Stimulated activated naive CD8-positive, alpha-beta T cell treated with anti-CD3 and anti-CD28 coated beads, Interleukin-15, Interleukin-2, amounts not matched to agents 100 ng/mL and 50 ng/mL, for 24 hours (primary cell): ENCODE data around the gene UPF1.
"Not testable (repeated sequence)": the region's sequence is repeated elsewhere in the genome, so short reads cannot be mapped to it uniquely, and the experiment has no call there.

ENCODE experiments used
- H3K27ac Mint-ChIP-seq: one replicate; pipeline ENCODE4 v1.8.0; 2021; ENCODE audit warnings: mild to moderate bottlenecking, mixed read lengths
- H3K27me3 Mint-ChIP-seq: one replicate; pipeline ENCODE4 v1.8.0; 2021; ENCODE audit warnings: mixed read lengths
- H3K36me3 Mint-ChIP-seq: one replicate; pipeline ENCODE4 v1.8.0; 2021; ENCODE audit warnings: low read depth, mixed read lengths
- H3K4me1 Mint-ChIP-seq: one replicate; pipeline ENCODE4 v1.8.0; 2021; ENCODE audit warnings: low read depth, mixed read lengths
- H3K4me3 Mint-ChIP-seq: one replicate; pipeline ENCODE4 v1.8.0; 2021; ENCODE audit warnings: mild to moderate bottlenecking, mixed read lengths
- H3K9me3 Mint-ChIP-seq: one replicate; pipeline ENCODE4 v1.8.0; 2021; ENCODE audit warnings: mixed read lengths

The UPF1 gene

DNA sequence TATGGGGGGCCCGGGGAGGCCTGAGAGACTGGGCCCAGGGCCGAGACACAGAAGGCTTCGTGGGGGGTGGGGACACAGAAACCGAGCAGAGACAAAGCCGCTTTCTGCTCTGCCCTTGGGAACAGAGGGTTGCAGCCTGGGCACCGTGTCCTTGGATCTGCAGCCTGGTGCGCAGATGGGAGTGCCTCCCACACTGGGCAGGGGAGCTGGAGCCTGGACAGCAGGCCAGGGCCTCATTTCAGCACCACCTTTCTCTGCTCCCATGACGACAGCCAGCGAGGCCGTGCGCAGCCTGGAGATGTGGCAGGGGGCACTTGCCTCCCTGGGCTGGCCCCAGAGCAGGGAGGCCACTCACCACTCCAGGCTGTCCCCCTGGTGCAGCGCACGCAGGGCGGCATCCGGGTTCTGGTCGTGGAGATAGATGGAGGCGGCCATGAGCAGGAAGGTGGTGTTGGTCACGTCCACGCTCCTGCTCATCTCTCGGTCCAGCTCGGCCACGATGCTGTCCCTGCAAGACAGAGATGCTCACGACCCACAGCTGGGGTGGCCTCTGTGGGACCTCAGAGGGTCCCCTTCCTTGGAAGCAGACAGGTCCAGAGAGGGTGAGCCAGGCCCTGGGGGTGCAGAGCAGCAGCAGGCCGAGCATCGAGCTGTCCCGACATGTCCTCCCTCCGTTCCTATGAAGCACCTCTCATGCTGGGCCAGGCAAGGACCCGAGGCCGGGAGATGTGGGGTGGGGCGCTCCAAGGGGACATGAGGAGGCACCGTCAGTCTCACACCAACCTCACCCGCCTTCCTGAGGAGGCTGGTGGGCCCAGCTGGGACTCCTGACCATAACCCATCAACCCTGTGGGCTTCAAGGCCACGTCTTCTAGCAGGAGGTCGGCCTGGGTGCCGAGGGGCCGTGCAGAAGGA, 75.1 kb downstream of the UPF1 start:
- H3K4me1 Mint-ChIP-seq, result no peaks in the 10 kb centered on the region
- peaks cover 4% of the 10 kb centered on the region for H3K36me3 Mint-ChIP-seq
- H3K4me3 Mint-ChIP-seq, result no peak overlapping the region
- H3K27ac Mint-ChIP-seq, result no peak overlapping the region
- H3K27me3 Mint-ChIP-seq, result no peaks in the 10 kb centered on the region
- H3K9me3 Mint-ChIP-seq, result no peaks in the 10 kb centered on the region

DNA sequence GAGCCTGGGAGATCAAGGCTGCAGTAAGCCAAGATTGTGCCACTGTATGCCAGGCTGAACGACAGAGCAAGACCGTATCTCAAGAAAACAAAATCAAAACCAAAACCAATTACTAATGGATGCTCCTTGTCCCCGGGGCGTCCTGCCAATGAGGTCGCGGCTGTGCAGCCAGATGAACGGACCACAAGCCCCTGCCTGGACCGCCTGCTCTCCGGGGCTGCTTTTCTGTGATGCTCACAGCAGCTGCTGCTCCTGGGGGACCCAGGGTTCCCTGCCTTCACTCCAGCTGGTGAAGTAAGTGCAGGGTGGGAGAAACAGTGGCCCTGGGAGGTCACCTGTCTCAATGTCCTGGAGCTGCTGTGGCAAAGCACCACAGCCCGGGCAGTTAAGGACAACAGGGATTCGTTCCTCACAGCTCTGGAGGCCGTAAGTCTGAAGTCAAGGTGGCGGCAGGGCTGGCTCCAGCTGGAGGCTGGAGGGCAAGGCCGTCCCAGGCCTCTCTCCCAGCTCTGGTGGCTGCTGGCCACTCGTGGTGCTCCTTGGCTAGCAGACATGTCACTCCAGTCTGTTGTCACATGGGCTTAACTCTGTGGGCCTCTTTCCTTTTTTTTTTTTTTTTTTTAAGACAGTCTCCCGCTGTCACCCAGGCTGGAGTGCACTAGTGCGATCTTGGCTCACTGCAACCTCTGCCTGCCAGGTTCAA, 77.3 kb downstream of the UPF1 start:
- H3K4me3 Mint-ChIP-seq, result no peak overlapping the region
- H3K27ac Mint-ChIP-seq, result no peak overlapping the region
- no peaks in the 10 kb centered on the region for H3K4me1 Mint-ChIP-seq
- H3K36me3 Mint-ChIP-seq, result peaks cover 15% of the 10 kb centered on the region
- H3K9me3 Mint-ChIP-seq, result no peaks in the 10 kb centered on the region
- H3K27me3 Mint-ChIP-seq, result no peaks in the 10 kb centered on the region

DNA sequence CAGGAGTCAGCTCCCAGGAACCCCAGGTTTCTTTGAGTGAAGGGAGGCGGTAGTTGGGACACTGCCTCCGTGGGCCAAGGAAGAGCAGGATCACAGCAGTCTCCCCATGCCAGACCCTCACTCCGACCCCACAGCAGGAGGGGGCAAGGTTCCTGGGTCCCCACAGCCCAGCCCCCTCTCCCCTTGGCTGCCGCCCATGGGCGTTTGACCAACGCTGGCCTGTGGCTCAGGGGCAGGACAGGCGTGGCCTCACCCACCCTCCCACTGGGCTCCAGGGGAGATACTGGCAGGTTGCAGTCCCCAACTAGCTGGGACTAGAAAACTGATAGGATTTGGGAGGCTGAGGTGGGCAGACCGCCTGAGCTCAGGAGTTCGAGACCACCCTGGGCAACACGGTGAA, 78.3 kb downstream of the UPF1 start:
- Mint-ChIP-seq H3K27ac (no peak overlapping the region), H3K27me3 (no peaks in the 10 kb centered on the region), H3K36me3 (peaks cover 15% of the 10 kb centered on the region)

DNA sequence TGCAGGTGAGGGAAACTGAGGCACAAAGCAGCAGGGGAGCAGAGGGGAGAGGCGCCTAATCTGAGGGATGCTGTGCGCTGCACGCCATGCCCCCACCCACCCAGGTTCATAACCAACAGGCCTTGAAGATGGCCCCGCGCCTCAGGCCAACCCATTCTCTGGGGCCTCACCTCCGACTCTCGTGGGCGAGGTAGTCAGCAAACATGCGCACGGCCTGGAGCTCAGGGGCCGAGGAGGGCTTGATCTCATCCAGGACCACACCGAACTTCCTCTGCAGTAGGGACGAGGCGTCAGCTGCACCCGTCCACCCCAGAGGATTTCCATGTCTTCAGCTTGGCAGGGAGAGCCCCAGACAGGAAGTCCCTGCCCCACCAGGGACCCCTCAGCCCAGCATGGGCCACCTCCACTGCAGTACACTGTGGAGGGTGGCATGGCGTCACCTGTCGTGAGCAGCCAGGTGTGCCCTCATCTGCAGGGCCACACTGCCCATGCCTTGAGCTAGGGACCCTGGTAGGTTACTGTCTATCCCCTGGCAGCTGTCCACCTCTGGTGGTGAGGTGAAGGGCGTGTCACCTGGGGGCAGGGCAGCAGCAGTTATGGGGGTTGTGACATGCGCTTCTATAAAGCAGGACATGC, 79.2 kb downstream of the UPF1 start:
- Mint-ChIP-seq H3K4me3 (no peak overlapping the region), H3K27me3 (no peaks in the 10 kb centered on the region), H3K27ac (no peak overlapping the region), H3K4me1 (peaks cover 9% of the 10 kb centered on the region), H3K9me3 (no peaks in the 10 kb centered on the region), H3K36me3 (peaks cover 15% of the 10 kb centered on the region)

More for the DNA sequence above, 78.3 kb downstream of the UPF1 start:
- H3K4me1 Mint-ChIP-seq, result peaks cover 2% of the 10 kb centered on the region
- H3K9me3 Mint-ChIP-seq, result no peaks in the 10 kb centered on the region
- no peak overlapping the region for H3K4me3 Mint-ChIP-seq

DNA sequence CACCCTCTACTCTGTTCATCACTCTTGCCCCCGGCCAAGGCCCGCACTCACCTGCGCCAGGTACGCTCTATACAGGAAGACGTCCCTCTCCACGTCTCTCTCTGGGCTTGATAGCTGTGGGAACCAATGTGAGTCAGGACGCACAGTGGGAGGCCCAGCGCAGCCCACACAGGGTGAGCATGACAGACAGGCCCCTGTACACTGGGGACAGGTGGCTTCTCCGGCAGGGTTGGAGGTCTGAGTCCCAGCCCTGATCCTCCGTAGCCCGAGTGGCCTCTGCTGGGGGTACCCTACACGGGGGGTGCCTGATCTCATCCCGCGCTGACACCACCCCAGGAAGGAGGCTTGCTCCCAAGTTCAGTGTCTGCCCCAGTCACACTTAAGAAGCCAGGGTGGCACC, 81.2 kb downstream of the UPF1 start:
- H3K4me1 Mint-ChIP-seq, result peaks cover 26% of the 10 kb centered on the region
- H3K27me3 Mint-ChIP-seq, result no peaks in the 10 kb centered on the region
- no peak overlapping the region for H3K4me3 Mint-ChIP-seq
- no peaks in the 10 kb centered on the region for H3K9me3 Mint-ChIP-seq
- H3K36me3 Mint-ChIP-seq, result peaks cover 20% of the 10 kb centered on the region
- no peak overlapping the region for H3K27ac Mint-ChIP-seq

DNA sequence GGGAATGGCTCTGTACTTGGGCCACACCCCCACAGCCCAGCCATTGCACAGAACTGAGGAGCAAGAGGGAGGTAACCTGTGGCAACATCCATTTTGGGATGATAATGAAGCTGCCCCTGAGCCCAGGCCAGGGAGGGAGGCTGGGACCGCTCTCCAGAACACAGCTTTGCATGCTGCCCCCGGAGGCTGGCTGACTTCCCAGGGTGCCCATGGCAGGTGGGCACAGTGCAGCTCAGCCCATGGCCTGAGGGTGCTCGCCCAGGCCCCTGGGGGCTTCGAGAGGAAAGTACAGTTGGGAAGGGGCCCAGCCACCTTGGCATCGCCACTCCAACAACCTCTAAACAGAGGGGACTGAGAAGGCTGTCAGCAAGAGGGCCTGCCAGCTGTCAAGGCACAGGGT, 81.7 kb downstream of the UPF1 start:
- Mint-ChIP-seq H3K27ac (no peak overlapping the region), H3K9me3 (no peaks in the 10 kb centered on the region), H3K36me3 (peaks cover 20% of the 10 kb centered on the region), H3K27me3 (no peaks in the 10 kb centered on the region), H3K4me1 (peaks cover 30% of the 10 kb centered on the region), H3K4me3 (no peak overlapping the region)

DNA sequence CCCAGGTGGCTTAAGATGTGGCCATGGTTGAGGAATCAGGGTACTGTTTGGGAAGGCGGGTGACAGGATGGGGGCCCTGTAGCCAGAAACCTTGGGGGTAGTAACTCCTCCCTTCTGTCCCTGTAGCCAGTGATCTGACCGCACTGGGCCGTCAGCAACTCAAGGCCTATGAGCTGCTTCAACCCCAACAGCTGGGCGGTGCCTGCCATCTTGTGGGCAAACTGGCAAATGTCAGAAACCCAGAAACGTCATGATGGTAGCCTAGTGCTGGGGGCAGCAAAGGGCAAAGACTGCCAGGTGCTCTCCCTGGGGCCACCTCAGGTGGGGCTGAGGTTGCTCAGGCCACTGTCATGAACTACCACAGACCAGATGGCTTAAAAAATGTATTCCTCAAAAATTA, 83.9 kb downstream of the UPF1 start:
- peaks cover 22% of the 10 kb centered on the region for H3K36me3 Mint-ChIP-seq
- H3K27ac Mint-ChIP-seq, result no peak overlapping the region
- no peaks in the 10 kb centered on the region for H3K27me3 Mint-ChIP-seq
- H3K4me1 Mint-ChIP-seq, result peaks cover 49% of the 10 kb centered on the region
- no peaks in the 10 kb centered on the region for H3K9me3 Mint-ChIP-seq
- peak overlapping the region; percentile 17 for H3K4me3 Mint-ChIP-seq

DNA sequence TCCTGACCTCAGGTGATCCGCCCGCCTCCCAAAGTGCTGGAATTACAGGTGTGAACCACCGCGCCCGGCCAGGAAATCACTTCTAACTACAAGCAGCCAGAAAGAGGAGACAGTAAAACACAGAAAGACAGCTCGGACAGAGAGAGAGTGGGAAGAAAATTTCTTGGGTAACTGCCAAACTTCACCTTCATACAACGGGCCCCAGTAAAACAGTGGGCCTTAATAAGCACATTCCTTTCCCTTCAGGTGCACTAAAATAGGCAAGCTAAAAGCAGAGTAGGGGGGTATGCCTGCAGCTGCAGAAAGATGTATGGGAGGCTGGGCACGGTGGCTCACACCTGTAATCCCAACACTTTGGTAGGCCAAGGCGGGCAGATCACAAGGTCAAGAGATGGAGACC, 85.8 kb downstream of the UPF1 start:
- H3K4me3 Mint-ChIP-seq, result peak overlapping the region; percentile 61
- peaks cover 56% of the 10 kb centered on the region for H3K4me1 Mint-ChIP-seq
- peaks cover 28% of the 10 kb centered on the region for H3K36me3 Mint-ChIP-seq
- H3K27me3 Mint-ChIP-seq, H3K9me3 Mint-ChIP-seq: not testable (repeated sequence)
- H3K27ac Mint-ChIP-seq, result peak overlapping the region; percentile 80
